ENCODE results near the gene TMBIM4.

DNA sequence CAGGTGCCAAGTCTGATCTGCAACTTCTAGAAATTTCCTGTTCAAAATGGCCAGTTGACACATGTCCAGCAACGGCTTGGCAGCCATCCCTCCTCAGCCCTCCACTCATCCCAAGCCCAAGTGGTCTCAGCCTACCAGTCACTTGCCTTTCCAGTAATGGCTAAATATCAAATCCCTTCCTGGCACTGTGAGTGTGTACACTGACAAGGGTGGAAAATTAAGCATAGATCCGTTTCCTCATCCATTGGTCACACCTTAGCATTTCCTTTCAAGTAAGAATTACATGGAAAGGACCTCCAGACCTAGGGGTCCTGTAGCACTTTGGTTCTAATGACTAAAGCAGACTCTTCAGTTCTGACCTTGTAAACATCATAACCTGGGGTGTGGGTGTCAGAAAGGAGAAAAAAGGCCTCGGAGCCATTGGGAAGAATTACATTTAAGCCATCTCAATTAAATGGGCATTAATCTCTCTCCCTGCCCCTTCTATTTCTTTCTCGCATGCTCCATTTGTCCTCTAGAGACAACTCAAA is 54.7 kb downstream of the TMBIM4 start:
- TF ChIP-seq, protein P1, sequence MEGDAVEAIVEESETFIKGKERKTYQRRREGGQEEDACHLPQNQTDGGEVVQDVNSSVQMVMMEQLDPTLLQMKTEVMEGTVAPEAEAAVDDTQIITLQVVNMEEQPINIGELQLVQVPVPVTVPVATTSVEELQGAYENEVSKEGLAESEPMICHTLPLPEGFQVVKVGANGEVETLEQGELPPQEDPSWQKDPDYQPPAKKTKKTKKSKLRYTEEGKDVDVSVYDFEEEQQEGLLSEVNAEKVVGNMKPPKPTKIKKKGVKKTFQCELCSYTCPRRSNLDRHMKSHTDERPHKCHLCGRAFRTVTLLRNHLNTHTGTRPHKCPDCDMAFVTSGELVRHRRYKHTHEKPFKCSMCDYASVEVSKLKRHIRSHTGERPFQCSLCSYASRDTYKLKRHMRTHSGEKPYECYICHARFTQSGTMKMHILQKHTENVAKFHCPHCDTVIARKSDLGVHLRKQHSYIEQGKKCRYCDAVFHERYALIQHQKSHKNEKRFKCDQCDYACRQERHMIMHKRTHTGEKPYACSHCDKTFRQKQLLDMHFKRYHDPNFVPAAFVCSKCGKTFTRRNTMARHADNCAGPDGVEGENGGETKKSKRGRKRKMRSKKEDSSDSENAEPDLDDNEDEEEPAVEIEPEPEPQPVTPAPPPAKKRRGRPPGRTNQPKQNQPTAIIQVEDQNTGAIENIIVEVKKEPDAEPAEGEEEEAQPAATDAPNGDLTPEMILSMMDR (conservative IDR thresholded peaks at IDR 0.05; ENCODE audit: low read depth, low read length) = no peak
- TF ChIP-seq CEBPB (IDR thresholded peaks at IDR 0.05; ENCODE audit: low read depth, low read length) (no peak), POLR2A (IDR thresholded peaks at IDR 0.05; ENCODE audit: low read depth, low read length) (no peak), SMC3 (IDR thresholded peaks at IDR 0.05; ENCODE audit: low read depth, low read length) (no peak), RFX5 (IDR thresholded peaks at IDR 0.05; ENCODE audit: low read depth, low read length) (no peak), CHD1 (IDR thresholded peaks at IDR 0.05; ENCODE audit: low read depth, low read length) (no peak), MXI1 (IDR thresholded peaks at IDR 0.05; ENCODE audit: borderline replicate concordance, low read depth, low read length) (no peak), FOS (IDR thresholded peaks at IDR 0.05; ENCODE audit: low read depth, low read length) (no peak)
- TF ChIP-seq, protein P2, sequence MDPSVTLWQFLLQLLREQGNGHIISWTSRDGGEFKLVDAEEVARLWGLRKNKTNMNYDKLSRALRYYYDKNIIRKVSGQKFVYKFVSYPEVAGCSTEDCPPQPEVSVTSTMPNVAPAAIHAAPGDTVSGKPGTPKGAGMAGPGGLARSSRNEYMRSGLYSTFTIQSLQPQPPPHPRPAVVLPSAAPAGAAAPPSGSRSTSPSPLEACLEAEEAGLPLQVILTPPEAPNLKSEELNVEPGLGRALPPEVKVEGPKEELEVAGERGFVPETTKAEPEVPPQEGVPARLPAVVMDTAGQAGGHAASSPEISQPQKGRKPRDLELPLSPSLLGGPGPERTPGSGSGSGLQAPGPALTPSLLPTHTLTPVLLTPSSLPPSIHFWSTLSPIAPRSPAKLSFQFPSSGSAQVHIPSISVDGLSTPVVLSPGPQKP (IDR thresholded peaks at IDR 0.05; ENCODE audit: borderline replicate concordance, low read depth, low read length) = no peak
- TF ChIP-seq, protein P3, sequence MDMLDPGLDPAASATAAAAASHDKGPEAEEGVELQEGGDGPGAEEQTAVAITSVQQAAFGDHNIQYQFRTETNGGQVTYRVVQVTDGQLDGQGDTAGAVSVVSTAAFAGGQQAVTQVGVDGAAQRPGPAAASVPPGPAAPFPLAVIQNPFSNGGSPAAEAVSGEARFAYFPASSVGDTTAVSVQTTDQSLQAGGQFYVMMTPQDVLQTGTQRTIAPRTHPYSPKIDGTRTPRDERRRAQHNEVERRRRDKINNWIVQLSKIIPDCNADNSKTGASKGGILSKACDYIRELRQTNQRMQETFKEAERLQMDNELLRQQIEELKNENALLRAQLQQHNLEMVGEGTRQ (IDR thresholded peaks at IDR 0.05; ENCODE audit: low read depth, low read length) = no peak

Data from IMR-90 (cell line).